Fibroblast of upper back skin (primary cell): ENCODE results near the gene PYHIN1.
"Not testable (repeated sequence)": the region's sequence is repeated elsewhere in the genome, so short reads cannot be mapped to it uniquely, and the experiment has no call there.

Experiments used
- DNase-seq: peaks from one replicate; pipeline ENCODE4 v3.0.0-alpha.2; 2013

Gene PYHIN1

GRCh38 chr1:158984386-158984785 is 53.0 kb downstream of the PYHIN1 start:
- no peak for DNase-seq

GRCh38 chr1:158989424-158989823 is 58.1 kb downstream of the PYHIN1 start:
- DNase-seq: no peak

- DNase-seq: no peak
These were observed 61.5 kb downstream of the PYHIN1 start for GRCh38 chr1:158992787-158993312.

GRCh38 chr1:158996998-158997397 is 65.6 kb downstream of the PYHIN1 start:
- DNase-seq: no peak

- DNase-seq: no peak
These were observed 66.9 kb downstream of the PYHIN1 start for GRCh38 chr1:158998037-158998780.

DNA sequence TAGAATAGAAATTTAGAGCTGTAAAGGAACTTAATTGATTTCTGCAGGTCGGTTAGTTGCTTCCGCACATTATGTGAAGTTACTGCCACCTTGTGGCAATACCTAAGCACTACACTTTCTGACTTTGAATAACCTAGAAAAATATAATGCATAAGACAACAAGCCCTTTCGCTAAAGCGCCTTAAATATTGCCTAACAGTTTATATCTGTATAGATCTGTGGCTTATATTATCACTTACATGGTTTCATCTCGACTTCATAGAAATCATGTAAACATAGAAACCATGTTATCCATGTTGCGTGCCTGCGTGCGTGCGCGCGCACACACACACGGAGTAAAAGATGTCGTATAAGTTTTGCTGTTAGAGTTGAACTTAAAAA is 67.4 kb downstream of the PYHIN1 start:
- peak; percentile 60 for DNase-seq

GRCh38 chr1:158999316-159000069 is 68.1 kb downstream of the PYHIN1 start:
- peak; percentile 98 for DNase-seq

GRCh38 chr1:159000070-159000409 is 68.7 kb downstream of the PYHIN1 start:
- no peak for DNase-seq

DNA sequence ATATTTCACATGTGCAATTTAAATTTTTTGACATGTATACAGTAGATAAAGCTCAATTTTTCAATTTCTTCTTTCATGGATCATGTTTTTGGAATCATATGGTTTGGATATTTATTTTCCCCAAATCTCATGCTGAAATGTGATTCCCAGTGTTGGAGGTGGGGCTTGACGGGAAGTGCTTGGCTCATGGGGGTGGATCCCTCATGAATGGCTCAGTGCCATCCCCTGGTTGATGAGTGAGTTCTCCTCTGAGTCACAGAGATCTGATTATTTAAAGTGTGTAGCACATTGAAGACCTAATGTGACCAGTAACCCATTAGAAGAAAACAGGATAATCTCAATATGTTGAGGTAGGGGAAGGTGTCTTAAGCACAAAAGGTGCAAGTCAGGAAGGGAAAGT is 69.3 kb downstream of the PYHIN1 start:
- peak; percentile 95 for DNase-seq

GRCh38 chr1:159005161-159005560 is 73.8 kb downstream of the PYHIN1 start:
- DNase-seq: peak; percentile 32

GRCh38 chr1:159005676-159006075 is 74.3 kb downstream of the PYHIN1 start:
- DNase-seq: peak; percentile 14

DNA sequence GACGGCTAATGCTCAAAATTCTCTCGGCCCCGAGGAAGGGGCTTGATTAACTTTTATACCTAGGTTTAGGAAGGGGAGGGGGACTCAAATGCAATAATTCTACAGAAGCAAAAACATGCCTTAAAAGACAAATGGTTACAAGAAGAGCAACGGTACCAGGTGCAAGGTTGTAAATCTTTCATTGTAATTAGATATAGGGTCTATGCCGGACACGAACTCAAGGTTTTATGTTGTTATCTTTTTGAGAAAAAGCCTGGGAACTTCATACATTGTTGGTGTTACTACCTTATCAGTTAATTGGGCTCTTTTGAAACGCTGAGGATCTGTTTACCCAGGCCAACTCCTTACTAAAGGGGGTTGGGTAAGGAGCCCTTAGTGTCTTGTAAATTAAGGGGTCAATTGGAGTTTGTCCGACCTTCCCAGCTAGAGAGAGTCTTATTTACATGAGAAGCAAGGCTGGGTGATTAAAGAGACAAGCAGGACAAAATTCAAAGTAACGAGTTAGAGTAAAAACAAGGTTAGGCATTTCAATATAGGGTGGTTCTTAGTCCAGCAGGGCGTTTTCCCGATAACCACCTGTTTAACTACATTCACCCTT is 75.0 kb downstream of the PYHIN1 start:
- DNase-seq: not testable (repeated sequence)

- no peak for DNase-seq
These were observed 76.4 kb downstream of the PYHIN1 start for GRCh38 chr1:159007726-159008125.

GRCh38 chr1:159008744-159009188 is 77.4 kb downstream of the PYHIN1 start:
- peak; percentile 26 for DNase-seq

- no peak for DNase-seq
These were observed 77.9 kb downstream of the PYHIN1 start for GRCh38 chr1:159009287-159009686.

- DNase-seq: peak; percentile 97
These were observed 78.5 kb downstream of the PYHIN1 start, which contains the start of gene IFI16 for GRCh38 chr1:159009704-159010361. Gene IFI16, plus strand, starts transcription at chr1:159009907. Its CDS starts 4,774 bp downstream, at chr1:159014681.

GRCh38 chr1:159010391-159010790 is 79.0 kb downstream of the PYHIN1 start:
- DNase-seq: no peak

DNA sequence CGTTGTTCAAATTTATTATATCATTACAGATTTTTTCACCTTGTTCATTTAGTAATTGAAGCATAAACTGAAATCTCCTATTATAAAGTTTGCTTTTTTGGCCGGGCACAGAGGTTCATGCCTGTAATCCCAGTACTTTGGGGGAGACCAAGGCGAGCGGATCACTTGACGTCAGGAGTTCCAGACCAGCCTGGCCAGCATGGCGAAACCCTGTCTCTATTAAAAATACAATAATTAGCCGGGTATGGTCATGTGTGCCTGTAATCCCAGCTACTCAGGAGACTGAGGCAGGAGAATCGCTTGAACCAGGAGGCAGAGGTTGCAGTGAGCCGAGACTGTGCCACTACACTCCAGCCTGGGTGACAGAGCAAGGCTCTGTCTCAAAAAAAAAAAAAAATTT is 79.6 kb downstream of the PYHIN1 start:
- not testable (repeated sequence) for DNase-seq

GRCh38 chr1:159011751-159012150 is 80.4 kb downstream of the PYHIN1 start:
- no peak for DNase-seq

GRCh38 chr1:159012495-159012894 is 81.1 kb downstream of the PYHIN1 start:
- DNase-seq: no peak

GRCh38 chr1:159014003-159014571 is 82.7 kb downstream of the PYHIN1 start:
- DNase-seq: no peak

- DNase-seq: no peak
These were observed 83.5 kb downstream of the PYHIN1 start for GRCh38 chr1:159014851-159015250.
